Esophagus (tissue), 2 donors: ENCODE measurements around the gene LRP6. TPM values are rescaled to one million over a fixed set of nuclear protein-coding genes. Genes with fewer than 3 reads are reported as not detected.
"Not testable (repeated sequence)": the region's sequence is repeated elsewhere in the genome, so short reads cannot be mapped to it uniquely, and the experiment has no call there.

Experiments
- H3K27ac ChIP-seq, 2 donors: one replicate each; pipeline ENCODE4 v1.5.1; 2013; ENCODE audit warnings: low read depth in 2 of 2, mild to moderate bottlenecking in 2 of 2, inconsistent platforms in 1 of 2, low read length in 1 of 2, moderate library complexity in 1 of 2
- H3K27me3 ChIP-seq, 2 donors: one replicate each; pipeline ENCODE4 v1.6.1; 2013; ENCODE audit warnings: low read length in 2 of 2, control low read depth in 1 of 2, mild to moderate bottlenecking in 1 of 2; ENCODE audit not compliant: insufficient read depth in 2 of 2, control insufficient read depth in 1 of 2
- H3K36me3 ChIP-seq, 2 donors: one replicate each; pipeline ENCODE4 v1.6.1; 2013; ENCODE audit warnings: low read length in 1 of 2; ENCODE audit not compliant: control insufficient read depth in 2 of 2, insufficient read depth in 2 of 2
- H3K4me1 ChIP-seq, 2 donors: one replicate each; pipeline ENCODE4 v1.6.1; 2013; ENCODE audit warnings: low read length in 1 of 2; ENCODE audit not compliant: control insufficient read depth in 2 of 2, insufficient read depth in 2 of 2
- H3K4me3 ChIP-seq, 2 donors: one replicate each; pipeline ENCODE4 v1.5.1; 2013; ENCODE audit warnings: low read length in 2 of 2, mild to moderate bottlenecking in 2 of 2, low read depth in 1 of 2, moderate library complexity in 1 of 2
- H3K9me3 ChIP-seq, 2 donors: one replicate each; pipeline ENCODE4 v1.6.1; 2013; ENCODE audit warnings: mild to moderate bottlenecking in 2 of 2, low read depth in 1 of 2, low read length in 1 of 2, moderate library complexity in 1 of 2; ENCODE audit not compliant: control insufficient read depth in 2 of 2, insufficient read depth in 1 of 2
- whole genome bisulfite sequencing, 2 donors: extraction: QIAGEN DNeasy Blood & Tissue Kit; methylation state at CpG; one replicate each; pipeline ENCODE4 v1.1.7; 2013; 5-methylcytosine and 5-hydroxymethylcytosine counted together
- polyA plus RNA-seq, 2 donors: library from polyadenylated mRNA; stranded (reverse); fragments of 200-250 nt; gene quantifications; one replicate each; pipeline ENCODE4 v1.2.3, GENCODE V29; 2013
- donor health status: healthy with polysubstance abuse.
- donor health status: Bipolar disorder and iron deficiency.

Gene LRP6
- polyA plus RNA-seq: 1 to 10 TPM; 2.5 TPM

- H3K4me3 ChIP-seq: peak within 1 kb of the TSS; percentile 76 to 80
- H3K27ac ChIP-seq: peak within 1 kb of the TSS; percentile 92 to 94
- H3K4me1 ChIP-seq: peaks cover 0 to 2% of the 10 kb centered on the region in 2 donors
- H3K36me3 ChIP-seq: no peaks in the 10 kb centered on the region
- H3K27me3 ChIP-seq: no peaks in the 10 kb centered on the region
- 1% methylated on average over 81 to 92 of the region's 92 CpGs for WGBS, 2 donors
- H3K9me3 ChIP-seq: peaks cover 0 to 3% of the 10 kb centered on the region in 2 donors
These were observed at the start of gene LRP6 for GRCh38 chr12:12266873-12267741. Gene LRP6 (minus strand): TSS chr12:12267044. CDS start chr12:12266735, 309 bp downstream.

- no peaks in the 10 kb centered on the region for H3K27me3 ChIP-seq
These were observed 49.0 kb upstream of the LRP6 start for GRCh38 chr12:12315838-12316237.

GRCh38 chr12:12310695-12311094 lies 43.9 kb upstream of the LRP6 start:
- 86 to 90% methylated on average over 10 of the region's 10 CpGs for WGBS, 2 donors
- H3K9me3 ChIP-seq, H3K27ac ChIP-seq, H3K4me1 ChIP-seq, H3K36me3 ChIP-seq, H3K4me3 ChIP-seq, H3K27me3 ChIP-seq: not testable (repeated sequence)

More at GRCh38 chr12:12315838-12316237, 49.0 kb upstream of the LRP6 start:
- Histone ChIP-seq H3K9me3 (no peaks in the 10 kb centered on the region), H3K4me1 (no peaks in the 10 kb centered on the region), H3K27ac (no peak overlapping the region), H3K4me3 (no peak overlapping the region), H3K36me3 (no peaks in the 10 kb centered on the region)

GRCh38 chr12:12305568-12306300 lies 38.9 kb upstream of the LRP6 start:
- H3K27me3 ChIP-seq: no peaks in the 10 kb centered on the region
- no peak overlapping the region for H3K4me3 ChIP-seq
- H3K9me3 ChIP-seq: no peaks in the 10 kb centered on the region
- no peaks in the 10 kb centered on the region for H3K4me1 ChIP-seq
- 80% methylated on average over 7 of the region's 7 CpGs for WGBS, 2 donors
- no peaks in the 10 kb centered on the region for H3K36me3 ChIP-seq
- H3K27ac ChIP-seq: no peak overlapping the region

GRCh38 chr12:12302976-12303375 lies 36.1 kb upstream of the LRP6 start:
- Histone ChIP-seq H3K36me3 (no peaks in the 10 kb centered on the region), H3K27me3 (no peaks in the 10 kb centered on the region), H3K4me3 (no peak overlapping the region), H3K27ac (no peak overlapping the region), H3K4me1 (no peaks in the 10 kb centered on the region), H3K9me3 (no peaks in the 10 kb centered on the region)
- WGBS, 2 donors: 99 to 100% methylated on average over 2 of the region's 2 CpGs

GRCh38 chr12:12301122-12301521 lies 34.3 kb upstream of the LRP6 start:
- Histone ChIP-seq H3K36me3 (no peaks in the 10 kb centered on the region), H3K4me3 (no peak overlapping the region), H3K9me3 (no peaks in the 10 kb centered on the region), H3K27me3 (no peaks in the 10 kb centered on the region), H3K27ac (no peak overlapping the region), H3K4me1 (no peaks in the 10 kb centered on the region)
- WGBS, 2 donors: 84 to 89% methylated on average over 2 of the region's 2 CpGs

GRCh38 chr12:12297201-12297830 lies 30.5 kb upstream of the LRP6 start:
- no peak overlapping the region for H3K4me3 ChIP-seq

GRCh38 chr12:12294215-12295005 lies 27.6 kb upstream of the LRP6 start:
- Histone ChIP-seq H3K27ac (no peak overlapping the region), H3K4me1 (no peaks in the 10 kb centered on the region), H3K4me3 (no peak overlapping the region), H3K9me3 (no peaks in the 10 kb centered on the region), H3K27me3 (no peaks in the 10 kb centered on the region), H3K36me3 (no peaks in the 10 kb centered on the region)
- WGBS, 2 donors: 65 to 66% methylated on average over 5 of the region's 5 CpGs

More at GRCh38 chr12:12297201-12297830, 30.5 kb upstream of the LRP6 start:
- WGBS, 2 donors: 80 to 87% methylated on average over 8 of the region's 8 CpGs
- Histone ChIP-seq H3K36me3 (no peaks in the 10 kb centered on the region), H3K9me3 (no peaks in the 10 kb centered on the region), H3K27me3 (no peaks in the 10 kb centered on the region), H3K4me1 (no peaks in the 10 kb centered on the region), H3K27ac (no peak overlapping the region)

GRCh38 chr12:12290206-12290605 lies 23.4 kb upstream of the LRP6 start:
- Histone ChIP-seq H3K9me3 (no peaks in the 10 kb centered on the region), H3K27me3 (peaks cover 0 to 3% of the 10 kb centered on the region in 2 donors), H3K4me1 (no peaks in the 10 kb centered on the region), H3K36me3 (no peaks in the 10 kb centered on the region), H3K27ac (no peak overlapping the region), H3K4me3 (no peak overlapping the region)
- 39 to 52% methylated on average over 1 of the region's 1 CpG for WGBS, 2 donors
